HepG2 (cell line): ENCODE results near the gene ABCB10. TPM values are rescaled to one million over a fixed set of nuclear protein-coding genes. Genes with fewer than 3 reads are reported as not detected.

Experiments
- ARNT2 ChIP-seq: sonication (generic); formaldehyde crosslinking; IDR thresholded peaks from 2 replicates; pipeline ENCODE4 v1.8.0; 2022; ENCODE audit warnings: mild to moderate bottlenecking, low read depth, missing genetic modification reagents, moderate library complexity
- ASH2L ChIP-seq: fragments of 300-600, 200-600 bp; sonication (generic); IDR thresholded peaks from 2 replicates; pipeline ENCODE4 v1.7.0; 2017; ENCODE audit warnings: low read depth, mild to moderate bottlenecking, moderate library complexity, mixed read lengths, low read length; ENCODE audit not compliant: insufficient read length
- CEBPB ChIP-seq: IDR thresholded peaks from 2 replicates; pipeline ENCODE4 v1.6.1; 2011; ENCODE audit warnings: low read depth, low read length, improper control_type of control experiment, borderline replicate concordance
- CENPT ChIP-seq: sonication (generic); formaldehyde crosslinking; IDR thresholded peaks from 2 replicates; pipeline ENCODE4 v1.8.0; 2022; ENCODE audit warnings: low read depth, mild to moderate bottlenecking, moderate library complexity, missing genetic modification reagents
- FOXA1 ChIP-seq, 2 experiments: fragments of 450-650 bp in 1 of 2; sonication (generic) in 1 of 2; formaldehyde crosslinking in 1 of 2; IDR thresholded peaks; 2 replicates each; pipeline versions ENCODE4 v1.4.0 to v1.6.1; 2016 to 2020; ENCODE audit warnings: missing genetic modification reagents in 1 of 2
- HOXA3 ChIP-seq: sonication (generic); formaldehyde crosslinking; IDR thresholded peaks from 2 replicates; pipeline ENCODE4 v1.5.0; 2020; ENCODE audit warnings: missing genetic modification reagents
- MXD4 ChIP-seq: IDR thresholded peaks from 2 replicates; pipeline ENCODE4 v1.6.1; 2016; ENCODE audit warnings: mild to moderate bottlenecking, missing biosample characterization, missing genetic modification reagents
- NONO ChIP-seq, 2 experiments: fragments of 450-650 bp in 1 of 2; sonication (generic) in 1 of 2; formaldehyde crosslinking in 1 of 2; IDR thresholded peaks in 1 of 2; conservative IDR thresholded peaks in 1 of 2; 2 replicates each; pipeline versions ENCODE4 v1.6.1 to v1.8.0; 2017 to 2022; ENCODE audit warnings: mild to moderate bottlenecking in 1 of 2, missing genetic modification reagents in 1 of 2, moderate library complexity in 1 of 2
- STAT5B ChIP-seq: sonication (generic); formaldehyde crosslinking; IDR thresholded peaks from 2 replicates; pipeline ENCODE4 v1.4.0; 2020; ENCODE audit warnings: missing genetic modification reagents
- TBX3 ChIP-seq: fragments of 450-650 bp; IDR thresholded peaks from 2 replicates; pipeline ENCODE4 v1.6.1; 2017; ENCODE audit warnings: antibody characterized with exemption, mild to moderate bottlenecking, inconsistent platforms, borderline replicate concordance
- TCF7L2 ChIP-seq: IDR thresholded peaks from 2 replicates; pipeline ENCODE4 v1.6.1; 2011; ENCODE audit warnings: mild to moderate bottlenecking, low read depth, low read length, moderate library complexity
- TOE1 ChIP-seq: sonication (generic); formaldehyde crosslinking; IDR thresholded peaks from 2 replicates; pipeline ENCODE4 v1.4.0; 2020; ENCODE audit warnings: mild to moderate bottlenecking, missing genetic modification reagents
- ZNF557 ChIP-seq: sonication (generic); formaldehyde crosslinking; IDR thresholded peaks from 2 replicates; pipeline ENCODE4 v1.4.0; 2020; ENCODE audit warnings: missing genetic modification reagents
- ZNF7 ChIP-seq: IDR thresholded peaks from 2 replicates; pipeline ENCODE4 v1.6.1; 2016; ENCODE audit warnings: missing biosample characterization, missing genetic modification reagents
- ZNF737 ChIP-seq: sonication (generic); formaldehyde crosslinking; IDR thresholded peaks from 2 replicates; pipeline ENCODE4 v1.5.0; 2020; ENCODE audit warnings: missing genetic modification reagents, mild to moderate bottlenecking, borderline replicate concordance
- ZNF781 ChIP-seq: sonication (generic); formaldehyde crosslinking; IDR thresholded peaks from 2 replicates; pipeline ENCODE4 v1.5.1; 2020; ENCODE audit warnings: borderline replicate concordance, mild to moderate bottlenecking, missing genetic modification reagents; ENCODE audit errors: not compliant biosample characterization
- ZNF788 ChIP-seq: sonication (generic); formaldehyde crosslinking; IDR thresholded peaks from 2 replicates; pipeline ENCODE4 v1.5.0; 2020; ENCODE audit warnings: mild to moderate bottlenecking, missing genetic modification reagents, borderline replicate concordance
- ZSCAN12 ChIP-seq: sonication (generic); formaldehyde crosslinking; IDR thresholded peaks from 2 replicates; pipeline ENCODE4 v1.9.0; 2021; ENCODE audit warnings: mild to moderate bottlenecking, missing genetic modification reagents
- polyA plus RNA-seq, 8 experiments: library from polyadenylated mRNA; depleted of rRNA in 3 of 8; stranded (reverse) in 7 of 8; unstranded in 1 of 8; fragments of >200 nt; fragmentation: Illumina TruSeq in 4 of 8; extraction: Trizol in 4 of 8; gene quantifications; 2 replicates each; pipeline versions ENCODE4 v1.2.1 to v1.2.3, GENCODE V29; 2011 to 2016; ENCODE audit warnings: low read depth in 4 of 8, missing spikeins in 1 of 8, mixed read lengths in 1 of 8; ENCODE audit not compliant: insufficient read depth in 1 of 8
- total RNA-seq, 5 experiments: library from RNA; depleted of rRNA; stranded (reverse); fragments of >200 nt; fragmentation: Illumina TruSeq; extraction: Trizol; gene quantifications; 2 replicates each; pipeline ENCODE4 v1.2.3, GENCODE V29; 2016; ENCODE audit warnings: low read depth in 1 of 5
- TF ChIP-seq, protein P1 (sequence below): sonication (generic); formaldehyde crosslinking; IDR thresholded peaks from 2 replicates; pipeline ENCODE4 v1.5.1; 2020; ENCODE audit warnings: mild to moderate bottlenecking, missing genetic modification reagents, borderline replicate concordance
- TF ChIP-seq, protein P2 (sequence below): IDR thresholded peaks from 2 replicates; pipeline ENCODE4 v1.4.0; 2020; ENCODE audit warnings: mild to moderate bottlenecking, missing genetic modification reagents

ABCB10 gene
- total and polyA plus RNA-seq, 2 of the 13 experiments (the other 11 are each of a cell fraction or from before 2014, with no cell fraction given) = 11.2 to 28.9 TPM

DNA sequence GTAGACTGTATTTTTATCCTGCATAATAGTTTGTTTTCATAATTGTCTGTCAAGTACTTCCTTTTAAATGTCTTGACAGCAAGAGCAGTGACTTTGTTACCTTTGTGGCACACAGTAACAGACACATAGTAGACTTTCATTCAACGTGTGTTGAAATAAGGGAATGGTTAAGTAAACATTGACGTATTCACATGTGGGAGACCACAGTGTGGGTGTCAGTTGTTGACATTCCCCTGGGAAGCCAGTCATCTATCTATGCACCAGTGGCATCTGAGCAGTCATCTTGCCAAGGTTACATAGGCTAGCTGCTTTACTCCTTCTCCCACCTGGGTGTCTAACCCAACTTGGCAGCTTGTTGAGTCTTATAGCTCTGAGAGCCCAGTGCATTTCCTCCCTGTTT lies 48.9 kb downstream of the ABCB10 start (continued):
- TF ChIP-seq, protein P1, sequence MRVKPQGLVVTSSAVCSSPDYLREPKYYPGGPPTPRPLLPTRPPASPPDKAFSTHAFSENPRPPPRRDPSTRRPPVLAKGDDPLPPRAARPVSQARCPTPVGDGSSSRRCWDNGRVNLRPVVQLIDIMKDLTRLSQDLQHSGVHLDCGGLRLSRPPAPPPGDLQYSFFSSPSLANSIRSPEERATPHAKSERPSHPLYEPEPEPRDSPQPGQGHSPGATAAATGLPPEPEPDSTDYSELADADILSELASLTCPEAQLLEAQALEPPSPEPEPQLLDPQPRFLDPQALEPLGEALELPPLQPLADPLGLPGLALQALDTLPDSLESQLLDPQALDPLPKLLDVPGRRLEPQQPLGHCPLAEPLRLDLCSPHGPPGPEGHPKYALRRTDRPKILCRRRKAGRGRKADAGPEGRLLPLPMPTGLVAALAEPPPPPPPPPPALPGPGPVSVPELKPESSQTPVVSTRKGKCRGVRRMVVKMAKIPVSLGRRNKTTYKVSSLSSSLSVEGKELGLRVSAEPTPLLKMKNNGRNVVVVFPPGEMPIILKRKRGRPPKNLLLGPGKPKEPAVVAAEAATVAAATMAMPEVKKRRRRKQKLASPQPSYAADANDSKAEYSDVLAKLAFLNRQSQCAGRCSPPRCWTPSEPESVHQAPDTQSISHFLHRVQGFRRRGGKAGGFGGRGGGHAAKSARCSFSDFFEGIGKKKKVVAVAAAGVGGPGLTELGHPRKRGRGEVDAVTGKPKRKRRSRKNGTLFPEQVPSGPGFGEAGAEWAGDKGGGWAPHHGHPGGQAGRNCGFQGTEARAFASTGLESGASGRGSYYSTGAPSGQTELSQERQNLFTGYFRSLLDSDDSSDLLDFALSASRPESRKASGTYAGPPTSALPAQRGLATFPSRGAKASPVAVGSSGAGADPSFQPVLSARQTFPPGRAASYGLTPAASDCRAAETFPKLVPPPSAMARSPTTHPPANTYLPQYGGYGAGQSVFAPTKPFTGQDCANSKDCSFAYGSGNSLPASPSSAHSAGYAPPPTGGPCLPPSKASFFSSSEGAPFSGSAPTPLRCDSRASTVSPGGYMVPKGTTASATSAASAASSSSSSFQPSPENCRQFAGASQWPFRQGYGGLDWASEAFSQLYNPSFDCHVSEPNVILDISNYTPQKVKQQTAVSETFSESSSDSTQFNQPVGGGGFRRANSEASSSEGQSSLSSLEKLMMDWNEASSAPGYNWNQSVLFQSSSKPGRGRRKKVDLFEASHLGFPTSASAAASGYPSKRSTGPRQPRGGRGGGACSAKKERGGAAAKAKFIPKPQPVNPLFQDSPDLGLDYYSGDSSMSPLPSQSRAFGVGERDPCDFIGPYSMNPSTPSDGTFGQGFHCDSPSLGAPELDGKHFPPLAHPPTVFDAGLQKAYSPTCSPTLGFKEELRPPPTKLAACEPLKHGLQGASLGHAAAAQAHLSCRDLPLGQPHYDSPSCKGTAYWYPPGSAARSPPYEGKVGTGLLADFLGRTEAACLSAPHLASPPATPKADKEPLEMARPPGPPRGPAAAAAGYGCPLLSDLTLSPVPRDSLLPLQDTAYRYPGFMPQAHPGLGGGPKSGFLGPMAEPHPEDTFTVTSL (CRISPR knock-in tag) = 0 out of 2 replicates have a peak, but pooled peaks have one; percentile 46
- TF ChIP-seq TOE1 (CRISPR knock-in tag) = no peak
- no peak for TF ChIP-seq ZSCAN12 (CRISPR knock-in tag)
- TF ChIP-seq ZNF7 (CRISPR knock-in tag) = no peak
- peak; percentile 87 for TF ChIP-seq CEBPB
- TF ChIP-seq ZNF781 (CRISPR knock-in tag) = no peak
- no peak for TF ChIP-seq ZNF557 (CRISPR knock-in tag)
- TF ChIP-seq MXD4 (CRISPR knock-in tag) = peak; percentile 87; the same call in 1 of the 2 replicates
- no peak for TF ChIP-seq NONO (IDR thresholded peaks at IDR 0.05)
- no peak for TF ChIP-seq NONO (CRISPR knock-in tag; conservative IDR thresholded peaks at IDR 0.05)
- peak; percentile 97 for TF ChIP-seq FOXA1 (IDR thresholded peaks at IDR 0.05)
- TF ChIP-seq FOXA1 (CRISPR knock-in tag; IDR thresholded peaks at IDR 0.05) = peak; percentile 100
- TF ChIP-seq ASH2L = peak; percentile 56
- TF ChIP-seq ZNF737 (CRISPR knock-in tag) = no peak
- TF ChIP-seq TBX3 = peak; percentile 52; the same call in 1 of the 2 replicates
- TF ChIP-seq CENPT (CRISPR knock-in tag) = no peak
- TF ChIP-seq HOXA3 = peak; percentile 40; the same call in 1 of the 2 replicates
- no peak for TF ChIP-seq STAT5B
- TF ChIP-seq, protein P2, sequence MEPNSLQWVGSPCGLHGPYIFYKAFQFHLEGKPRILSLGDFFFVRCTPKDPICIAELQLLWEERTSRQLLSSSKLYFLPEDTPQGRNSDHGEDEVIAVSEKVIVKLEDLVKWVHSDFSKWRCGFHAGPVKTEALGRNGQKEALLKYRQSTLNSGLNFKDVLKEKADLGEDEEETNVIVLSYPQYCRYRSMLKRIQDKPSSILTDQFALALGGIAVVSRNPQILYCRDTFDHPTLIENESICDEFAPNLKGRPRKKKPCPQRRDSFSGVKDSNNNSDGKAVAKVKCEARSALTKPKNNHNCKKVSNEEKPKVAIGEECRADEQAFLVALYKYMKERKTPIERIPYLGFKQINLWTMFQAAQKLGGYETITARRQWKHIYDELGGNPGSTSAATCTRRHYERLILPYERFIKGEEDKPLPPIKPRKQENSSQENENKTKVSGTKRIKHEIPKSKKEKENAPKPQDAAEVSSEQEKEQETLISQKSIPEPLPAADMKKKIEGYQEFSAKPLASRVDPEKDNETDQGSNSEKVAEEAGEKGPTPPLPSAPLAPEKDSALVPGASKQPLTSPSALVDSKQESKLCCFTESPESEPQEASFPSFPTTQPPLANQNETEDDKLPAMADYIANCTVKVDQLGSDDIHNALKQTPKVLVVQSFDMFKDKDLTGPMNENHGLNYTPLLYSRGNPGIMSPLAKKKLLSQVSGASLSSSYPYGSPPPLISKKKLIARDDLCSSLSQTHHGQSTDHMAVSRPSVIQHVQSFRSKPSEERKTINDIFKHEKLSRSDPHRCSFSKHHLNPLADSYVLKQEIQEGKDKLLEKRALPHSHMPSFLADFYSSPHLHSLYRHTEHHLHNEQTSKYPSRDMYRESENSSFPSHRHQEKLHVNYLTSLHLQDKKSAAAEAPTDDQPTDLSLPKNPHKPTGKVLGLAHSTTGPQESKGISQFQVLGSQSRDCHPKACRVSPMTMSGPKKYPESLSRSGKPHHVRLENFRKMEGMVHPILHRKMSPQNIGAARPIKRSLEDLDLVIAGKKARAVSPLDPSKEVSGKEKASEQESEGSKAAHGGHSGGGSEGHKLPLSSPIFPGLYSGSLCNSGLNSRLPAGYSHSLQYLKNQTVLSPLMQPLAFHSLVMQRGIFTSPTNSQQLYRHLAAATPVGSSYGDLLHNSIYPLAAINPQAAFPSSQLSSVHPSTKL (CRISPR knock-in tag) = peak; percentile 86
- TF ChIP-seq TCF7L2 = no peak
- 0 out of 2 replicates have a peak, but pooled peaks have one; percentile 41 for TF ChIP-seq ZNF788
- no peak for TF ChIP-seq ARNT2
